HG02623 (cell line): Measurements from ENCODE around the gene TTC17.

Experiments used
- ATAC-seq: cut with Tn5 transposase; IDR thresholded peaks from one replicate; pipeline ENCODE4 v1.9.1; 2021; ENCODE audit warnings: moderate library complexity; ENCODE audit not compliant: unreplicated experiment

TTC17 gene

DNA sequence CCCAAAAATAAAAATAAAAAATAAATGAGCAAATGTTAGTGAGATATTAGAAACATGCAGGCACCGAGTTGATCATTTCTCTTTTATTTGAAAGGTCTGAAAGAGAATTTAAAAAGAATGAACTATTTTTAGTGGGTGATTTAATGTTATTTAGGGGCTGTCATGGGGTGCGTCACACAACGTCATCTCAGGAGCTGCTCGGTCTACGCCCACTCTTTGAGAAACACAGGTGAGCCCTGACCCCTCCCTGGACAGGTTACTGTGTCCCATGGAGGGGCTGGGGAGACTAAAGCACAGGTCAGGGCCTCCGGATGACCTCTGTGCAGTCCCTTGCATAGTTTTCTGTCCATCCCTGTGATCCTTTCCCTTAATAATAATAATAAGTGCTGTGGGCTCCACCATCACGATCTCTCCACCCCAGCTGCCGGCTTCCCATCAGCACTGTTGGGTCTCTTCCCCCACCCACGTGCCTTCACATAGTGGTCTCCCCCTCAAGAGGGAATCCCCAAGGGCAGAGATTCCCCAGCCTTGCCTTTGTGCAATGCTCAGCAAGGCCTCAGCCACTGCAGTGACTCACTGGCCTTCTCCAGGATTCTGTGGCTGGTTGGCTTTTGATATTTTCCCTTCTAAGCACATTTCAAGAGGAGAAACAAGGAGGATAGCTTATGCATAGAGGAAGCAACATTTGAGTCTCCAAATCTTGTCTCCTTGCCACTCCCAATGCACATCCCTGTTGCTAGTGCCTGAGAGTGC lies 159.9 kb downstream of the TTC17 start:
- ATAC-seq, result no peak

- no peak for ATAC-seq
These were observed 162.8 kb downstream of the TTC17 start for GRCh38 chr11:43521471-43521870.

DNA sequence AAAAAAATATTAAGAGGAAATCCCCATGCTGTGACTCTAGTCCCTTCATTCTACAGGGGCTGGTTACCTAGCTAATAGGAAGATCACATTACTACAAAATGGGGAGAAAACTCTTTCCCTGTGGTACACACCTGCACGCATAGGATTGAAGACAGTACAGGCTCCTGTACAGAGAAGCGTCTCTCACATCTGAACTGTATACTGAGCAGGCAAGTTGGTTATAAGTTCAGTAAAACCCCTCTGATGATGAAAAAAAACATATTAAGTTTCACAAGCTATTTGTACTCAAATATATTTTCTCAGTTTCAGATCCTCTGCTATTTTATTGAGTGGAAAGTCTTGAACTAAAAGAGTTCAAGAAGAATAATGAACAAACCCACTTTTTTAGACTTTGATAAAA lies 164.9 kb downstream of the TTC17 start:
- ATAC-seq, result no peak

DNA sequence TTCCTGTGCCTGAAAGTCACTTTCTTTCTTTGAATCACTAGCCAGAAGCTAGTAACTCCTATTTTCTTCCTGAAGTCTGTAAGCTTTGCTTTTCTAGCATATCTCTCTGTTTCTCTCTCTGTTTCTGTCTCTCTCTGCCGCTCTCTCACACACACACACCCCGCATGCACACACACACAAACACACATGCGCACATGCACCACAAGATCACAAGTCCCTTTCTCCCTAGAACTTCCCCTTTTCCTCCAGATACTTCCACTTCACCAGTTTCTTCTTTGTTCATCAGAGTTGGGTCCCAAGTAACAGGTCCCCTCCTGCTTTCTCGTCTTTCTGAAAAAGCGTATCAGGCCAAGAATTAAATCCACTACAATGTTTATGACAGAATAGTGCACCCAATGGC lies 173.3 kb downstream of the TTC17 start:
- ATAC-seq, result no peak

DNA sequence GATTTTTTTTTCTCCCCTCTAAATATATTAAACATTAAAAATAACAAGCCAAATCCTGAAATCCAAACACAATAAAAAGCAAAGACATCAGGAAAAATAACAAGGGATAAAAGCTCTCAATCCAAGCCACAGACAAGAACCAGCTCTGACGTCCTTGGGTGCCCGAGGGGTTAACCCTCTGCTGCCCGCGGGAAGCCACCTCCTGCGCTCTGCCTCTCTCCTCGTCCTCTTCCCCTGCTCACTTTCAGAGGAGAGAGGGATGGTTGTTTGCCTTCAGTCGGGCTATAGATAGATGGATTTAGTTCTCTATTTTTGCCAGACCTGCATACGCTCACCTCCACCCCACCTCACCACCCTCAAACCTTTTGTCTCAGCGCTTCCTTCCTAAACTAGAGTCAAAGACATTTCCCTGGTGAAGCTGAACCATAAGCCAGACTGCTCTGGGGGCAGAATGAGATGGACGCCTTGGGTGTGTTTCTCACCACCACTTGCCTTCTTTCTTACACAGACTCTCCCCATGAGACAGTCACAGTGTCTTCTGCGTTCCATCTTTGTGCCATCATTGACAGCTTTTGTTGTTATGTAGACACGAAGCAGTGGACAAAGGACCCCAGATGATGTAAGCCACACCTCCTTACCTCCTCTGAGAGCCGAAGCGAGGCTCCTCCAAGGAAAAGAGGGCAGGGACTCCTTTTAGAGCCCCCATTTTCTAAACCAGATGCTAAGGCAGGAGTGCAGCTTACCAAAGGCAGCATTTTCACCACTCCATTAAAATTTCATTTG lies 179.3 kb downstream of the TTC17 start:
- no peak for ATAC-seq

DNA sequence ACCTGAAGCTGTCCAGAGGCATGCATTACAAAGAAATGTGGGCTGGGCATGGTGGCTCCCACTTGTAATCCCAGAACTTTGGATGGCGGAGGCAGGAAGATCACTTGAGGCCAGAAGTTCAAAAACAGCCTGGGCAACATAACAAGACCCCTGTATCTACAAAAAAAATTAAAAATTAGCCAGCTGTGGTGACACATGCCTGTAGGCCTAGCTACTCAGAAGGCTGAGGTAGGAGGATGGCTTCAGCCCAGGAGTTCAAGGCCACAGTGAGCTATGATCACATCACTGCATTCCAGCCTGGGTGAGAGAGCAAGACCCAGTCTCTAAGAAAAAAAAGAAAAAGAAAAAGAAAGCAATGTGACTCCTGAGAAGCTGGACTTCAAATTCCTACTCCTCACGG lies 183.3 kb downstream of the TTC17 start:
- no peak for ATAC-seq

DNA sequence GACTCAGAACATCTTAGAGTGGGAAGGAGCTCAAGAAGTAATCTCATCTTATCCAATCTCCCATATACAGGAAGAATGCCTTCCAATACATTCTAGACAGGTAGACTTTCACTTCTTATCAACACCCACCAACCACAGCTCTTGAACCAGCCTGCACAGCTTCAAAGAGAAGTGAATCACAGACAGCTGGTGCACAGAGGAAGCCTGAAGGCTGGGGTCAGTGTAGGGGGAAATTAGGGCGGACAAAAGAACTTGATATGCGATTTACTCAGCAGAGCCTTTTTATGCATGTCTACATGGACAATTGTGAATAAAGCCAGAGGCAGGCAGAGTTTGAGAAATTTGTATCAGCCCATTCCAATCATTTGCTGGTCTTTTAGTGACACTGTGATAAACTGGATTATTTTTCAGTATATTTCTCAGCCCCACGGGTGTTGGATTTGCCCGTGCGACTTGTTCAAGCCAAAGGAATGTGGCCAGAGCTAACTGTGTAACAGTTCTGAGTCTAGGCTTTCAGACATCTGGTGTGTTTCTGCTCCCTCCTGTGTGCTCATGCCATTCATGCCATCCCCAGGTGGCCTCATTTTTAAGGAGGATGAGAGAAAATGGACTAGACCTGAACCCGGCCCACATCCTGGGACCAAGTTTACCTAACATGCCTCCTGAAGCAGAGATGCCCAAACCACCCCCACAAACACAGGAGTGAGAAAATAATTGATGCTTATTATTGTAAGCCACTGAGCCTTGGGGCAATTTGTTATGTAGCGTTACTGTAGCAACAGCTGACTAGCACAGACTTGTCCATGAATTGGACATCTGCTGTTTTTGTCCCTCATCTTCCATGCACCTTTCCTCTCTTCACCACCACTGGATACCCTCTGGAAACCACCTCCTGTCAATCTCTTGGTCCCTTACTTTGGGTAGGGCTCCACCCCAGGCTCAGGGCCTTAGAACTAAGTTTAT lies 184.3 kb downstream of the TTC17 start:
- ATAC-seq, result no peak
